Neural cell (in vitro differentiated cells): Measurements from ENCODE around the gene MBNL2. TPM values are rescaled to one million over a fixed set of nuclear protein-coding genes. Genes with fewer than 3 reads are reported as not detected.

Experiments used
- H2AFZ ChIP-seq: fragments of 200-600, 300-800 bp; sonication (generic), shearing (Covaris generic); 2 replicates; pipeline ENCODE4 v1.6.0; 2014; ENCODE audit warnings: low read depth, mild to moderate bottlenecking, antibody characterized with exemption, low read length, moderate library complexity
- H3F3A ChIP-seq: fragments of 200-600 bp; shearing (Covaris generic); 2 replicates; pipeline ENCODE4 v1.6.1; 2016; ENCODE audit warnings: mild to moderate bottlenecking, moderate library complexity, mixed read lengths, antibody characterized with exemption, low read length; ENCODE audit not compliant: insufficient read depth, poor library complexity, severe bottlenecking
- H3K27ac ChIP-seq: fragments of 200-600, 300-800 bp; sonication (generic), shearing (Covaris generic); 2 replicates; pipeline ENCODE4 v1.5.1; 2014; ENCODE audit warnings: mild to moderate bottlenecking, low read length, moderate library complexity
- H3K27me3 ChIP-seq: fragments of 300-800, 200-600 bp; sonication (generic), shearing (Covaris generic); 2 replicates; pipeline ENCODE4 v1.6.0; 2014; ENCODE audit warnings: mild to moderate bottlenecking, low read depth, low read length, moderate library complexity; ENCODE audit not compliant: insufficient read depth
- H3K36me3 ChIP-seq: fragments of 300-800, 200-600 bp; sonication (generic), shearing (Covaris generic); 2 replicates; pipeline ENCODE4 v1.5.1; 2014; ENCODE audit warnings: mild to moderate bottlenecking, antibody characterized with exemption, low read length, moderate library complexity; ENCODE audit not compliant: insufficient read depth
- H3K4me2 ChIP-seq: fragments of 300-800, 200-600 bp; sonication (generic), shearing (Covaris generic); 2 replicates; pipeline ENCODE4 v1.6.0; 2014; ENCODE audit warnings: mild to moderate bottlenecking, low read length
- H3K4me3 ChIP-seq: fragments of 300-800, 200-600 bp; sonication (generic), shearing (Covaris generic); 2 replicates; pipeline ENCODE4 v1.5.1; 2014; ENCODE audit warnings: mild to moderate bottlenecking, low read length, moderate library complexity
- H3K79me2 ChIP-seq: fragments of 200-600 bp; shearing (Covaris generic); replicated peaks from 2 replicates; pipeline ENCODE4 v1.6.0; 2014; ENCODE audit warnings: mild to moderate bottlenecking, low read length, moderate library complexity; ENCODE audit not compliant: insufficient read depth
- H3K9ac ChIP-seq: fragments of 300-800, 200-600 bp; sonication (generic), shearing (Covaris generic); 2 replicates; pipeline ENCODE4 v1.6.1; 2016; ENCODE audit warnings: mild to moderate bottlenecking, low read length, mixed read lengths
- H3K9me2 ChIP-seq: fragments of 200-600 bp; shearing (Covaris generic); 2 replicates; pipeline ENCODE4 v1.6.1; 2016; ENCODE audit warnings: mild to moderate bottlenecking, low read length, mixed read lengths; ENCODE audit not compliant: insufficient read depth
- H3K9me3 ChIP-seq: fragments of 200-600, 300-800 bp; sonication (generic), shearing (Covaris generic); 2 replicates; pipeline ENCODE4 v1.6.1; 2016; ENCODE audit warnings: mild to moderate bottlenecking, mixed run types, low read length, moderate library complexity, mixed read lengths
- H4K20me1 ChIP-seq: fragments of 200-600 bp; shearing (Covaris generic); 2 replicates; pipeline ENCODE4 v1.6.1; 2016; ENCODE audit warnings: mild to moderate bottlenecking, mixed run types; ENCODE audit not compliant: insufficient read depth
- EP300 ChIP-seq: fragments of 450-650 bp; conservative IDR thresholded peaks from 2 replicates; pipeline ENCODE4 v1.6.1; 2014; ENCODE audit warnings: antibody characterized with exemption, mild to moderate bottlenecking, moderate library complexity; ENCODE audit not compliant: poor library complexity, severe bottlenecking
- EZH2 ChIP-seq: fragments of 200-600, 300-800 bp; shearing (Covaris generic), sonication (generic); IDR thresholded peaks from 2 replicates; pipeline ENCODE4 v1.6.1; 2014; ENCODE audit warnings: antibody characterized with exemption, low read length, borderline replicate concordance, mild to moderate bottlenecking; ENCODE audit not compliant: insufficient read depth, poor library complexity, severe bottlenecking
- MXI1 ChIP-seq: fragments of 450-650 bp; conservative IDR thresholded peaks from 2 replicates; pipeline ENCODE4 v1.6.1; 2014; ENCODE audit warnings: antibody characterized with exemption, mild to moderate bottlenecking; ENCODE audit not compliant: poor library complexity, severe bottlenecking
- POLR2AphosphoS5 ChIP-seq: IDR thresholded peaks from 2 replicates; pipeline ENCODE4 v1.6.1; 2012
- RAD21 ChIP-seq: fragments of 450-650 bp; conservative IDR thresholded peaks from 2 replicates; pipeline ENCODE4 v1.6.1; 2014; ENCODE audit warnings: antibody characterized with exemption, mild to moderate bottlenecking, moderate library complexity
- SMC3 ChIP-seq: fragments of 450-650 bp; conservative IDR thresholded peaks from 2 replicates; pipeline ENCODE4 v1.6.1; 2014; ENCODE audit warnings: antibody characterized with exemption, mild to moderate bottlenecking, moderate library complexity; ENCODE audit not compliant: poor library complexity
- TAF1 ChIP-seq: IDR thresholded peaks from 2 replicates; pipeline ENCODE4 v1.6.1; 2012; ENCODE audit warnings: low read depth
- polyA plus RNA-seq: library from polyadenylated mRNA; depleted of rRNA; stranded (reverse); fragments of >200 nt; gene quantifications from 2 replicates; pipeline ENCODE4 v1.2.3, GENCODE V29; 2014
- TF ChIP-seq, protein P1 (sequence below): fragments of 450-650 bp; IDR thresholded peaks from 2 replicates; pipeline ENCODE4 v1.5.1; 2014; ENCODE audit warnings: antibody characterized with exemption, mild to moderate bottlenecking, moderate library complexity; ENCODE audit not compliant: poor library complexity, severe bottlenecking
- TF ChIP-seq, protein P2 (sequence below): IDR thresholded peaks from 2 replicates; pipeline ENCODE4 v1.6.1; 2012; ENCODE audit warnings: borderline replicate concordance

MBNL2 gene
- polyA plus RNA-seq, 1 donor from 2014 or later, result 4.3 TPM

DNA sequence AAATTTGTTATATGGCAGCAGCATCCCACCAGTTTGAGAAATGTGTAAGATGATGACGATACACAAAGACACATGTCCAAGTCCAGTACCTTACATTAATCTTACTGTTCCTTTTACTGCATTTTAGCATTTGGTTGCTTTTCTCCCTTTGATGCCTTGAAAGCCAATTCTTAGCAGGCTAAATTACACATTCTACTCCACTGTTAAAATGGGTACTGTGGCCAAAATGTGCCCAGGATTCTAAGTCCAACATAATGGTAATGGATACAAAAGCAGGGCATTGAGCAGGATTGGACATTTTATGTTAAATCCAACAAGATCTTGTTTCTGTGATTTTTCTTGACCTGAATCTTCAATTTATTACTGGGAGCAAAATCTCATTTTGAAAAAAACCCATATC lies 159.1 kb downstream of the MBNL2 start:
- no peaks in the 10 kb centered on the region for H3F3A ChIP-seq
- H2AFZ ChIP-seq, result no peak overlapping the region
- no peak overlapping the region for H3K9ac ChIP-seq
- no peaks in the 10 kb centered on the region for H3K9me2 ChIP-seq
- H3K4me2 ChIP-seq, result no peak overlapping the region
- no peaks in the 10 kb centered on the region for H3K27me3 ChIP-seq
- TF ChIP-seq, protein P1, sequence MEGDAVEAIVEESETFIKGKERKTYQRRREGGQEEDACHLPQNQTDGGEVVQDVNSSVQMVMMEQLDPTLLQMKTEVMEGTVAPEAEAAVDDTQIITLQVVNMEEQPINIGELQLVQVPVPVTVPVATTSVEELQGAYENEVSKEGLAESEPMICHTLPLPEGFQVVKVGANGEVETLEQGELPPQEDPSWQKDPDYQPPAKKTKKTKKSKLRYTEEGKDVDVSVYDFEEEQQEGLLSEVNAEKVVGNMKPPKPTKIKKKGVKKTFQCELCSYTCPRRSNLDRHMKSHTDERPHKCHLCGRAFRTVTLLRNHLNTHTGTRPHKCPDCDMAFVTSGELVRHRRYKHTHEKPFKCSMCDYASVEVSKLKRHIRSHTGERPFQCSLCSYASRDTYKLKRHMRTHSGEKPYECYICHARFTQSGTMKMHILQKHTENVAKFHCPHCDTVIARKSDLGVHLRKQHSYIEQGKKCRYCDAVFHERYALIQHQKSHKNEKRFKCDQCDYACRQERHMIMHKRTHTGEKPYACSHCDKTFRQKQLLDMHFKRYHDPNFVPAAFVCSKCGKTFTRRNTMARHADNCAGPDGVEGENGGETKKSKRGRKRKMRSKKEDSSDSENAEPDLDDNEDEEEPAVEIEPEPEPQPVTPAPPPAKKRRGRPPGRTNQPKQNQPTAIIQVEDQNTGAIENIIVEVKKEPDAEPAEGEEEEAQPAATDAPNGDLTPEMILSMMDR, result no peak
- TF ChIP-seq EP300, result no peak
- no peak for TF ChIP-seq POLR2AphosphoS5
- no peak for TF ChIP-seq RAD21
- TF ChIP-seq SMC3, result no peak
- TF ChIP-seq MXI1, result no peak
- no peak for TF ChIP-seq EZH2
- TF ChIP-seq, protein P2, sequence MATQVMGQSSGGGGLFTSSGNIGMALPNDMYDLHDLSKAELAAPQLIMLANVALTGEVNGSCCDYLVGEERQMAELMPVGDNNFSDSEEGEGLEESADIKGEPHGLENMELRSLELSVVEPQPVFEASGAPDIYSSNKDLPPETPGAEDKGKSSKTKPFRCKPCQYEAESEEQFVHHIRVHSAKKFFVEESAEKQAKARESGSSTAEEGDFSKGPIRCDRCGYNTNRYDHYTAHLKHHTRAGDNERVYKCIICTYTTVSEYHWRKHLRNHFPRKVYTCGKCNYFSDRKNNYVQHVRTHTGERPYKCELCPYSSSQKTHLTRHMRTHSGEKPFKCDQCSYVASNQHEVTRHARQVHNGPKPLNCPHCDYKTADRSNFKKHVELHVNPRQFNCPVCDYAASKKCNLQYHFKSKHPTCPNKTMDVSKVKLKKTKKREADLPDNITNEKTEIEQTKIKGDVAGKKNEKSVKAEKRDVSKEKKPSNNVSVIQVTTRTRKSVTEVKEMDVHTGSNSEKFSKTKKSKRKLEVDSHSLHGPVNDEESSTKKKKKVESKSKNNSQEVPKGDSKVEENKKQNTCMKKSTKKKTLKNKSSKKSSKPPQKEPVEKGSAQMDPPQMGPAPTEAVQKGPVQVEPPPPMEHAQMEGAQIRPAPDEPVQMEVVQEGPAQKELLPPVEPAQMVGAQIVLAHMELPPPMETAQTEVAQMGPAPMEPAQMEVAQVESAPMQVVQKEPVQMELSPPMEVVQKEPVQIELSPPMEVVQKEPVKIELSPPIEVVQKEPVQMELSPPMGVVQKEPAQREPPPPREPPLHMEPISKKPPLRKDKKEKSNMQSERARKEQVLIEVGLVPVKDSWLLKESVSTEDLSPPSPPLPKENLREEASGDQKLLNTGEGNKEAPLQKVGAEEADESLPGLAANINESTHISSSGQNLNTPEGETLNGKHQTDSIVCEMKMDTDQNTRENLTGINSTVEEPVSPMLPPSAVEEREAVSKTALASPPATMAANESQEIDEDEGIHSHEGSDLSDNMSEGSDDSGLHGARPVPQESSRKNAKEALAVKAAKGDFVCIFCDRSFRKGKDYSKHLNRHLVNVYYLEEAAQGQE, result no peak
- TF ChIP-seq TAF1, result no peak
- no peaks in the 10 kb centered on the region for H4K20me1 ChIP-seq
- no peak overlapping the region for H3K27ac ChIP-seq
- no peaks in the 10 kb centered on the region for H3K36me3 ChIP-seq
- H3K9me3 ChIP-seq, result no peaks in the 10 kb centered on the region
- H3K4me3 ChIP-seq, result no peak overlapping the region
- H3K79me2 ChIP-seq, result no peaks in the 10 kb centered on the region

DNA sequence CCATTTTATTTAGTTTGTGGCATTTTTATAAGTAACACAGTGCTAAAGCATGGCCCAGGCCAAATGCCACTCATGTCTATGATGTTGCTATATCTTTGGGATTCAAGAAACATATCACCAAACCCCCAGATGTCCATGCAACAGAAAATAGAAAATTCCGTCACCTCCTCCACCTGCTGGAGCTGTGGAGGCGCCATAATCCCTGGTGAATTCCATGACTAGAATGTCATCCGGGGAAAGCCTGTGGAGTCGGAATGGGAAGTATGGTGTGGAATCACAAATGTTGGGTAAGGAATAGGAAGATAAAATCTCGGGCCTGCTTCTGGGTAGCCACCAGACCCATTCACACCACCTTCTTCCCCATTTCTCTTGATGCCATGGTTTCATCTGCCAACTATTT lies 160.1 kb downstream of the MBNL2 start:
- TF ChIP-seq TAF1, result no peak
- TF ChIP-seq SMC3, result no peak
- TF ChIP-seq, protein P2, result no peak
- TF ChIP-seq RAD21, result no peak
- no peak for TF ChIP-seq MXI1
- TF ChIP-seq POLR2AphosphoS5, result no peak
- no peak overlapping the region for H3K4me3 ChIP-seq
- H4K20me1 ChIP-seq, result no peaks in the 10 kb centered on the region
- no peaks in the 10 kb centered on the region for H3K9me2 ChIP-seq
- no peak overlapping the region for H3K27ac ChIP-seq
- H3K9me3 ChIP-seq, result no peaks in the 10 kb centered on the region
- H3K4me2 ChIP-seq, result no peak overlapping the region
- no peaks in the 10 kb centered on the region for H3K36me3 ChIP-seq
- no peaks in the 10 kb centered on the region for H3K27me3 ChIP-seq
- no peaks in the 10 kb centered on the region for H3F3A ChIP-seq
- H3K9ac ChIP-seq, result no peak overlapping the region
- no peak overlapping the region for H2AFZ ChIP-seq
- H3K79me2 ChIP-seq, result no peaks in the 10 kb centered on the region
